Breast epithelium (tissue), 4 donors: ENCODE results near the gene TBX2. TPM values are rescaled to one million over a fixed set of nuclear protein-coding genes. Genes with fewer than 3 reads are reported as not detected.

ENCODE experiments used
- DNase-seq, 2 donors: peaks; one replicate each; pipeline ENCODE4 v3.0.0-alpha.2; 2019; ENCODE audit warnings: low spot score in 2 of 2
- H3K27ac ChIP-seq, 2 donors: fragments of 200-600 bp; sonication (generic) in 1 of 2; one replicate each; pipeline ENCODE4 v1.5.1; 2016 to 2019; ENCODE audit warnings: mild to moderate bottlenecking in 1 of 2
- H3K27me3 ChIP-seq, 2 donors: fragments of 200-600 bp; sonication (generic) in 1 of 2; one replicate each; pipeline versions ENCODE4 v1.5.1 to v1.6.0; 2017 to 2019; ENCODE audit warnings: control low read depth in 1 of 2, mild to moderate bottlenecking in 1 of 2
- H3K36me3 ChIP-seq: fragments of 200-600 bp; one replicate; pipeline ENCODE4 v1.5.1; 2019
- H3K4me1 ChIP-seq, 2 donors: fragments of 200-600 bp; sonication (generic); one replicate each; pipeline ENCODE4 v1.5.1; 2016 to 2019; ENCODE audit warnings: control low read depth in 1 of 2
- H3K4me3 ChIP-seq, 3 donors: fragments of 200-600 bp; sonication (generic); 1 replicate in 2 of 3; 2 replicates in 1 of 3; pipeline ENCODE4 v1.5.1; 2016 to 2019; ENCODE audit warnings: mild to moderate bottlenecking in 3 of 3, moderate library complexity in 2 of 3
- H3K9me3 ChIP-seq, 2 donors: fragments of 200-600 bp; sonication (generic) in 1 of 2; one replicate each; pipeline ENCODE4 v1.5.1; 2016 to 2019; ENCODE audit warnings: control low read depth in 1 of 2
- CTCF ChIP-seq, 3 donors: fragments of 450-650 bp; IDR thresholded peaks; one replicate each; pipeline ENCODE4 v1.5.1; 2016 to 2017; ENCODE audit warnings: antibody characterized with exemption in 3 of 3, mild to moderate bottlenecking in 3 of 3, moderate library complexity in 3 of 3
- POLR2A ChIP-seq: fragments of 450-650 bp; IDR thresholded peaks from one replicate; pipeline ENCODE4 v1.6.1; 2016; ENCODE audit warnings: antibody characterized with exemption, mild to moderate bottlenecking, moderate library complexity
- POLR2AphosphoS5 ChIP-seq, 3 donors: sonication (generic); formaldehyde crosslinking; IDR thresholded peaks; one replicate each; pipeline ENCODE4 v1.6.1; 2017; ENCODE audit warnings: antibody characterized with exemption in 3 of 3
- intact Hi-C: fragments of 100-400 bp; cut with DNase I; formaldehyde crosslinking; loops from one replicate; pipeline ENCODE4 v1.15.1; 2023; ENCODE audit warnings: low total_unique reads
- total RNA-seq, 3 donors: library from RNA; depleted of rRNA; stranded (reverse); fragments of >200 nt; gene quantifications; one replicate each; pipeline ENCODE4 v1.1.0, GENCODE V29; 2016

Gene TBX2
- total RNA-seq, 3 donors from 2014 or later = 4.8 to 8.5 (median 5.7) TPM

GRCh38 chr17:61449707-61450640, 50.3 kb downstream of the TBX2 start:
- TF ChIP-seq POLR2A = no peak
- no peak for TF ChIP-seq CTCF (IDR thresholded peaks at IDR 0.05)
- no peak for TF ChIP-seq POLR2AphosphoS5 (IDR thresholded peaks at IDR 0.05)
- no peak for DNase-seq
- peaks cover 9 to 43% of the 10 kb centered on the region in 2 donors for H3K27me3 ChIP-seq

GRCh38 chr17:61450641-61451537, 51.2 kb downstream of the TBX2 start:
- intact Hi-C loops = no loop called here
- no peak overlapping the region for H3K27ac ChIP-seq
- H3K36me3 ChIP-seq = no peaks in the 10 kb centered on the region
- DNase-seq = no peak
- H3K4me3 ChIP-seq = peak overlapping the region in 2 of 3 donors; percentile 32 to 60
- peaks cover 0 to 7% of the 10 kb centered on the region in 2 donors for H3K9me3 ChIP-seq
- H3K4me1 ChIP-seq = peaks cover 0 to 5% of the 10 kb centered on the region in 2 donors
- TF ChIP-seq POLR2AphosphoS5 (IDR thresholded peaks at IDR 0.05) (no peak), CTCF (IDR thresholded peaks at IDR 0.05) (no peak), POLR2A (no peak)
- H3K27me3 ChIP-seq = peaks cover 9 to 52% of the 10 kb centered on the region in 2 donors

More at GRCh38 chr17:61449707-61450640, 50.3 kb downstream of the TBX2 start:
- Histone ChIP-seq H3K4me1 (peaks cover 0 to 5% of the 10 kb centered on the region in 2 donors), H3K9me3 (peaks cover 0 to 7% of the 10 kb centered on the region in 2 donors), H3K4me3 (no peak overlapping the region), H3K27ac (no peak overlapping the region), H3K36me3 (no peaks in the 10 kb centered on the region)
- intact Hi-C loops = loop anchor here (10.0 kb wide), 1 partner anchor 1905 kb away; no protein-coding TSS in a partner anchor

- no peak overlapping the region for H3K27ac ChIP-seq
- no peak for TF ChIP-seq POLR2AphosphoS5 (IDR thresholded peaks at IDR 0.05)
- TF ChIP-seq POLR2A = no peak
- no peak for TF ChIP-seq CTCF (IDR thresholded peaks at IDR 0.05)
- peak overlapping the region; percentile 31 to 60 (median 32) for H3K4me3 ChIP-seq
- H3K27me3 ChIP-seq = peaks cover 9 to 61% of the 10 kb centered on the region in 2 donors
- intact Hi-C loops = no loop called here
- DNase-seq = no peak
- H3K36me3 ChIP-seq = no peaks in the 10 kb centered on the region
- peaks cover 0 to 5% of the 10 kb centered on the region in 2 donors for H3K4me1 ChIP-seq
- H3K9me3 ChIP-seq = peaks cover 0 to 7% of the 10 kb centered on the region in 2 donors
Measured at GRCh38 chr17:61451538-61452300, 52.1 kb downstream of the TBX2 start.

GRCh38 chr17:61452301-61453290, 53.0 kb downstream of the TBX2 start, which contains the start of gene TBX4:
Gene TBX4 (plus strand): TSS chr17:61452422. CDS start chr17:61456491, 4,069 bp downstream.
- peak in 1 of 2 donors; percentile 14 for DNase-seq

More at GRCh38 chr17:61452301-61453290, 53.0 kb downstream of the TBX2 start, which contains the start of gene TBX4:
- intact Hi-C loops = no loop called here
- Histone ChIP-seq H3K9me3 (peaks cover 0 to 7% of the 10 kb centered on the region in 2 donors), H3K4me3 (peak within 1 kb of the TSS; percentile 31 to 60 (median 32)), H3K27ac (no peak within 1 kb of the TSS), H3K27me3 (peaks cover 9 to 69% of the 10 kb centered on the region in 2 donors), H3K36me3 (no peaks in the 10 kb centered on the region), H3K4me1 (peaks cover 0 to 5% of the 10 kb centered on the region in 2 donors)
- no peak for TF ChIP-seq CTCF (IDR thresholded peaks at IDR 0.05)
- TF ChIP-seq POLR2A = no peak
- TF ChIP-seq POLR2AphosphoS5 (IDR thresholded peaks at IDR 0.05) = no peak
